Glomerular endothelial cell (primary cell): ENCODE measurements around the gene SCYGR5. TPM values are rescaled to one million over a fixed set of nuclear protein-coding genes. Genes with fewer than 3 reads are reported as not detected.
"Not testable (repeated sequence)": the region's sequence is repeated elsewhere in the genome, so short reads cannot be mapped to it uniquely, and the experiment has no call there.

Source experiments
- DNase-seq: peaks from one replicate; pipeline ENCODE4 v3.0.0-alpha.2; 2011; ENCODE audit warnings: low read depth, low spot score; ENCODE audit errors: extremely low read depth
- total RNA-seq: library from RNA; depleted of rRNA; stranded (reverse); fragments of >200 nt; gene quantifications from 2 replicates; pipeline ENCODE4 v1.2.3, GENCODE V29; 2015

Gene SCYGR5
- total RNA-seq, 1 donor from 2014 or later: not detected

GRCh38 chr2:227671170-227671905 is 4.7 kb downstream of the SCYGR5 start:
- no peak for DNase-seq

GRCh38 chr2:227673620-227674019 is 7.0 kb downstream of the SCYGR5 start:
- not testable (repeated sequence) for DNase-seq

DNA sequence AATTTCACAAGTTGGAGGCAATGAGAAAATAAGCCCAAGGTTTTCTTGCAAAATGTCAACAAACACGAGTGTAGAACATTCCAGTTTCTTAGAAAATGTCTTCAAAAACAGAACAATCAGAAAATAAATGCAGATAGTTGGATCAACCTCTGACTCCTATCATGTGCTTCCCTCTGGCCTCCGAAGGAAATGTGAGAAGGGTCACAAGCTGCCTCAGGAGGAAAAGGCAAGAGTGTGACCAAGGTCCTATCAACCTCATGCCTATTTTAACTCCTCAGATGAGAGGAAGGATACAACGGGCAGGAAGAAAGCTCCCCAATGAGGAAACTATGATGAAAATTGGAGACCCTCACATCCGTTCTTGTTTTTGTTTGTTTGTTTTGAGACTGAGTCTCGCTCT is 7.9 kb downstream of the SCYGR5 start:
- DNase-seq: no peak

DNA sequence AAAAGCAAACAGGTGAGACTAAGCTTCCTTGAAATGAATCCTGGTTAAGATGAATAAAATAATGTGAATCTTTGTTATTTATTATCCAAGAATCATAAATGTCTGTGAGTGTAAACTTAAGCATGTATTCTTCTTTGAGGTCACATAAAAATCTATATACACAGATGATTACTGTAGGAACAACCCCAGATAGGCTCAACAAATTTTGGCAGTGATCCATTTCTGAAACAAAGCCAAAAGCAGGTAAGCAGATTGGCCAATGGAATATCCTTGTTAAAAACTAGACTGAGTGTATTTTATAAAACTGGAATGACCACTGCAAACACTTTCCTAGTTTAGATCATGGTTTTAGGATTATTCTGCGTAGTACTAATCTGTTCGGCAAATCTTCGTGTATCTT is 11.3 kb downstream of the SCYGR5 start:
- DNase-seq: no peak

DNA sequence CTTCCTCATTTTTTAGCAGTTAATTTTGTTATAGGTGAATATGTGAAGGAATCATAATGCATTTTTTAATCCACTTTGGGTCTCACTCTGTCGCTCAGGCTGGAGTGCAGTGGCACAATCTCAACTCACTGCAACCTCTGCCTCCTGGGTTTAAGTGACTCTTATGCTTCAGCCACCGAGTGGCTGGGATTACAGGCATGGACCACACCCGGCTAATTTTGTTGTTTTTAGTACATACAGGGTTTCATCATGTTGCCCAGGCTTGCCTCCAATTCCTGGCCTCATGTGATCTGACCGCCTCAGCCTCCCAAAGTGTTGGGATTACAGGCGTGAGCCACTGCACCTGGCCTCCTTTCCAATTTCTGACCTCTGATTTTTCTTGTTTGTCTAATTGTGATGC is 17.7 kb downstream of the SCYGR5 start:
- no peak for DNase-seq

DNA sequence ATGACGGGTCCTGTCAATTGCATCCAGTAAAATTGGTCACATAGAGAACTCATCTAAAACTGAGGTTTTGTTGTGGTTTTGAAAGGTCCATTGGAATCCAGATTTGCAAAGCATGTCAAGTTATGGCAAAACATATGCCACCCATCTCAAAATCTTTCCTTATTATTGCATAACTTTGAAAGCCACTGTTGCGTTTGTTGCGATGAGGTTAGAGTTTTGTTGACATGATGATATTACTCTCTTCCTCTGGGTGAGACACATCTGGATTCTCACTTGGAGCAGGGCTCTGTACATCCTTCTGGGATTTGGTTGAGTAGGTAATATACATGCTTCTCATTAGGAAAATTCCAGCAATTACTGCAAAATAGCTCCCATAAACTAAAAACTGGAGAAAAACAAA is 20.6 kb downstream of the SCYGR5 start:
- DNase-seq: no peak

DNA sequence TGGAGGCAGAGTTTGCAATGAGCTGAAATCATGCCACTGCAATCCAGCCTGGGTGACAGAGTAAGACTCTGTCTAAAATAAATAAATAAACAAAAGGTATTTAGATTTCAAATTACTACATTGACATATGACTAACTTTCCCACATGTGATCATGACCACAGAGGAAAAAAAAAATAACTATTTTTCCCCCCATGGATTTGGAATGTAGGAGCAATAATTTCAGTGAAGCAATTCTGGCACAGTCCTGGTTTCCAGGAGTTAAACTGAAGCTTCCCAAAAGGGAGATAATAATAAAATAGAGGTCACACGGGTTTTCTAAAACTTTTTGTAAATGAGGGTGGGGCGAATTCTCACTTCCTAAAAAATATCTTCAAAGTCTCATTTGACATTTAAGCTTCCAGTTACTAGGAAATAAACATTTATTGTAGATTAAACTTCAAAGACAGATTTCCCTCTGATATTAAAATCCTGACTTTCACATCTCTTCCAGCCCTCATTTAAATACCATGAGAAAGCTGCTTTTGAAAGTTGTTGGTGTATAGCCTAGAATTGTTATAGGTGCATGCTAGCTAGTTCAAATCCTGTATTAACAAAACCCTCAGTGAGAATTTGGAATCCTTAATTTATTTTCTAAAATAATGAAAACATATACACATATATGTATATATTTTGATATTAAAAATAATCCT is 30.5 kb downstream of the SCYGR5 start:
- no peak for DNase-seq

GRCh38 chr2:227701556-227701955 is 35.0 kb downstream of the SCYGR5 start:
- no peak for DNase-seq

- DNase-seq: no peak
These were observed 36.7 kb downstream of the SCYGR5 start for GRCh38 chr2:227703280-227703732.

- no peak for DNase-seq
These were observed 37.4 kb downstream of the SCYGR5 start for GRCh38 chr2:227703961-227704360.

DNA sequence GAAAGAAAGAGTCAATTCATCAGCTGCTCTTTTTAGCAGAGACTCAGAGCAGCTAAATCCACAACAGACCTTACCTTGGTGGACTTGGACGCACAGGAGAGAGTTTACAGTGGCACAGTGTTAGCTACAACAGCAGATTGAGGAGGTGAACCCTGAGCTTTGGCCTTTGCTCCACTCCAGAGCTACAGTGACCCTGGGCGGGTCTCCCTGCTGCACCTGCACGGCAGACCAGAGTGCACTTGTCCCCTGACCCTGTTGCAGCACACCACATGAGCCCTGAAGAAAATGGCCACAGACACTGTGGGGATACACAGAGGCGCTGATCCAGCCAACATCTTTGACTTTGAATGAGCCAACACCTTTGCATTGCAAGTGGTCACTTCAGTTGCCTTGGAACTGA is 40.3 kb downstream of the SCYGR5 start:
- DNase-seq: no peak

GRCh38 chr2:227707390-227707789 is 40.8 kb downstream of the SCYGR5 start:
- DNase-seq: no peak

- no peak for DNase-seq
These were observed 44.4 kb downstream of the SCYGR5 start for GRCh38 chr2:227710986-227711385.

- DNase-seq: no peak
These were observed 46.7 kb downstream of the SCYGR5 start for GRCh38 chr2:227713291-227713690.

- DNase-seq: no peak
These were observed 49.9 kb downstream of the SCYGR5 start for GRCh38 chr2:227716501-227716900.

Other genes with a start within 250 kb of the SCYGR5 start
- 62.4 and 68.7 TPM in 2 replicates for gene AGFG1, start 194.6 kb upstream of the SCYGR5 start, total RNA-seq
- not detected in 2 replicates for gene SCYGR2, start 67.9 kb upstream of the SCYGR5 start, total RNA-seq
- gene SCYGR3, start 52.0 kb upstream of the SCYGR5 start, total RNA-seq: not detected in 2 replicates
- not detected in 2 replicates for gene SCYGR4, start 49.3 kb upstream of the SCYGR5 start, total RNA-seq
- gene SLC19A3, start 51.2 kb downstream of the SCYGR5 start, total RNA-seq: not detected in 2 replicates
- not detected in 2 replicates for gene SCYGR6, start 58.0 kb downstream of the SCYGR5 start, total RNA-seq
- gene SCYGR7, start 61.5 kb downstream of the SCYGR5 start, total RNA-seq: not detected in 2 replicates
- not detected in 2 replicates for gene SCYGR8, start 79.1 kb downstream of the SCYGR5 start, total RNA-seq
- 2.6 and 6.0 TPM in 2 replicates for gene CCL20, start 147.0 kb downstream of the SCYGR5 start, total RNA-seq
- gene DAW1, start 204.8 kb downstream of the SCYGR5 start, total RNA-seq: 0.58 TPM in 1 of 2 replicates, not detected in the other